Sigmoid colon (tissue), 4 donors: ENCODE measurements around the gene C10orf62.

Experiments
- CTCF ChIP-seq, 4 experiments: fragments of 450-650 bp in 3 of 4; fragments of 200-600 bp in 1 of 4; IDR thresholded peaks; one replicate each; pipeline ENCODE4 v1.5.1; 2016 to 2019; ENCODE audit warnings: antibody characterized with exemption in 4 of 4, mild to moderate bottlenecking in 3 of 4, moderate library complexity in 2 of 4
- EP300 ChIP-seq, 4 donors: sonication (generic); formaldehyde crosslinking; IDR thresholded peaks; one replicate each; pipeline ENCODE4 v1.6.1; 2017; ENCODE audit warnings: antibody characterized with exemption in 4 of 4
- POLR2A ChIP-seq, 2 donors: fragments of 450-650 bp; IDR thresholded peaks; one replicate each; pipeline ENCODE4 v1.6.1; 2016; ENCODE audit warnings: antibody characterized with exemption in 2 of 2, mild to moderate bottlenecking in 2 of 2, moderate library complexity in 2 of 2
- POLR2AphosphoS5 ChIP-seq, 4 donors: sonication (generic); formaldehyde crosslinking; IDR thresholded peaks; one replicate each; pipeline ENCODE4 v1.6.1; 2017; ENCODE audit warnings: antibody characterized with exemption in 4 of 4

GRCh38 chr10:97589479-97589878 lies at the start of gene C10orf62:
- TF ChIP-seq CTCF (IDR thresholded peaks at IDR 0.05) (no peak), EP300 (IDR thresholded peaks at IDR 0.05) (no peak), POLR2A (IDR thresholded peaks at IDR 0.05) (no peak), POLR2AphosphoS5 (IDR thresholded peaks at IDR 0.05) (no peak)
